Epidermal melanocyte (primary cell): ENCODE measurements around the gene MED13L.

Experiments
- DNase-seq: peaks from one replicate; pipeline ENCODE4 v3.0.0; 2011; ENCODE audit warnings: low spot score; ENCODE audit not compliant: insufficient read length

The MED13L gene

GRCh38 chr12:116213885-116214527, 63.5 kb downstream of the MED13L start:
- DNase-seq, result no peak

GRCh38 chr12:116213014-116213413, 64.5 kb downstream of the MED13L start:
- no peak for DNase-seq

DNA sequence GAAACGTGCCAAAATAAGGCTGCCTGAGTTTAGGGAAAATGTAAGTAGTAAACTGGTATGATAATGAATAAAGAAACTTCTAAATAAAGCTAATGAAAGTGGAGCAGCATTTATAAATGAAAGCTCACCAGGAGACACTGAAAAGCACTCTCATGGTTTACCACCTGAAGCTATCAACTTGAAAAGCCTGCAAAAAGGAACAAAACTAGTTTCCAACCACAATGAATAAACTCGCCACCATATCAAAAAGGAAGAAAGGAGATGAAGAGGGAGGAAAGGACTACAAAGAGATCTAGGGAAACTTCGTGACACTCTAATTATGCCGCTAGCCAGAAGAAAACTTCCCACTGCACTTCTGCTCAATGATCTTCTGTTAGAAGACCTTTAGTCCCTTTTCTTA, 66.7 kb downstream of the MED13L start:
- no peak for DNase-seq

DNA sequence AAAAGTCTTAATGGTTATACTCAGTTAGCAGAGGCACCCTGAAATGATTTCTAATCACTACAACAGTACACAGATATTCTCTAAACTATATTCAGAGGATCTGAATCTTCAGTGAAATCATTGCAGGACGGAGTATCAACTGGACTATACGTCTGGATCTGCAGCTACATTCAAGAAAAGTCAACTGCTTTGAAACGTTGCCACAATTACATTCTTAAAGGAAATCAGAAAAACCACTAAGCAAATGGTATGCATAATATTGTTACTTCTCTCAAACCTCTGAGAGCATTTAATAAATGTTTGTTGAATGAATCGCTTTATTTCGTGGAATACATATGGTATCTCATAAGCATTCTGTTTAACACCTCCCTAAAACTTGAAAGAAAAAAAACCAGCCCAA, 67.4 kb downstream of the MED13L start:
- no peak for DNase-seq

GRCh38 chr12:116209503-116209902, 68.0 kb downstream of the MED13L start:
- no peak for DNase-seq

DNA sequence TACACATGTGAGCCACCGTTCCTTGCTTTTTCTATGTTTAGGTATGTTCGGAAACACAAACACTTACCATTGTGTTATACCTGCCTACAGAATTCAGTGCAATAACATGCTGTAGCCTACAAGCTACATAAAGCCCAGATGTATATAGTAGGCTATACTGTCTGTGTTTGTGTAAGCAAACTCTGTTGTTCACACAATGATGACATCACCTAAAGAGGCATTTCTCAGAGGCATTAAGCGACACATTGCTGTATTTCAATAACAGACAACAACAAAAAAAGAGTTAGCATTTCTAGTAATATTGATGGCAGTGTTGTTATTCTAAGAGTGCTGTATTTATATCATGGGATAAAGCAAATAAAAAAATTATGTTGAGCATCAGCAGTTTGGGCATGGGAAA, 70.2 kb downstream of the MED13L start:
- DNase-seq, result no peak

DNA sequence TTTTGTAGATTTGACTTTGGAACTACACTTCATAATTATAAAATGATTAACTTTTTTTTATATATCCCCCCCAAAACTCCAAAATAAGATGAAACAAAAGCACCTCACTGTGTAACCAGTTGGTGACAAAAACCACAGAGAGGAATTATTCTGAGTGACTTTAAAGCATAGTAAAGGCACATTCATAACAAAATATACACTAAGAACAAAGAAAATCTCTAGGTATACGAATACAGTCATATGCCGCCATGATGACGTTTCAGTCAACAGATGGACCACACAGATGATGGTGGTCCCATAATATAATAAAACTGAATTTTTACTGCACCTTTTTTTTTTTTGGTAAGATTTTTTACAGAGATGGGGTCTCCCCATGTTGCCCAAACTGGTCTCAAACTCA, 70.7 kb downstream of the MED13L start:
- no peak for DNase-seq

GRCh38 chr12:116204785-116205184, 72.7 kb downstream of the MED13L start:
- DNase-seq, result no peak

DNA sequence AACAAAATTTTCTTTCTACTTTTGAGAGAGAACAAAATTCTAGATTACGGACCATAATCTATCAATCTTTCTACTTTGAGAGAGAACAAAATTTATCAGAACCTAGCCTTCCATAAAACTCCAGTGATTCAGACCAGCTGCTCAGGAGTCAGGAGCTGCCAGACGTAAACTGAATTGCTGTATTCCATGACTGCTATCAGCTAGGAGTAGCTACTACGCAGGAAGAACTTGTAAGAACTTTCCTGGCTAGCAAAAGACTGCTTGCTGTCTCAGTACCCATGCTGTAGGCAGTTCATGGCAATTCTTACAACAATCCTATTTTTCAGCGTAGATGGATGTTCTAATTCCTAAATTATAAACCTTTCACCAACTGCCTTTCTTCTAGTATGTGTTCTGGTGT, 73.3 kb downstream of the MED13L start:
- DNase-seq, result no peak

- no peak for DNase-seq
These were observed 74.6 kb downstream of the MED13L start for GRCh38 chr12:116202940-116203339.

- DNase-seq, result no peak
These were observed 75.1 kb downstream of the MED13L start for GRCh38 chr12:116202433-116202832.

DNA sequence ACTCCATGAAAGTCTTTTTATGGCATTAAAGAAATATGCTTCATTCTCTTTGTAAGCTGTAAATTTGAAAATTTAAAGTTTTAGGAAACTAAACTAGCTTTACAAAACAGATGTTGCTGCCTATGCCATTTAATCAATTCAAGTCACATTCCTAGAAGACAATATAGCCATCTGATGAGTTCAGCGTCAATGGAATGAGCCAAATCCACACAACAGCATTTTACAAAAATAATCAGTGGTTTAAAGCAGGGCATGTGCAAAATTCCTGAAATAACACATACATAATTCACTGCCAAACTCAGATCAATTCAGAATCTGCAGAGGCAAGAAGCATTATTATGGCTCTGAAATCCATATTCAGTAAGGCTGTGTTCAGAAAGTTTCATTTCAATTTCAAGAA, 75.6 kb downstream of the MED13L start:
- DNase-seq, result no peak

- DNase-seq, result no peak
These were observed 76.1 kb downstream of the MED13L start for GRCh38 chr12:116201359-116201758.

DNA sequence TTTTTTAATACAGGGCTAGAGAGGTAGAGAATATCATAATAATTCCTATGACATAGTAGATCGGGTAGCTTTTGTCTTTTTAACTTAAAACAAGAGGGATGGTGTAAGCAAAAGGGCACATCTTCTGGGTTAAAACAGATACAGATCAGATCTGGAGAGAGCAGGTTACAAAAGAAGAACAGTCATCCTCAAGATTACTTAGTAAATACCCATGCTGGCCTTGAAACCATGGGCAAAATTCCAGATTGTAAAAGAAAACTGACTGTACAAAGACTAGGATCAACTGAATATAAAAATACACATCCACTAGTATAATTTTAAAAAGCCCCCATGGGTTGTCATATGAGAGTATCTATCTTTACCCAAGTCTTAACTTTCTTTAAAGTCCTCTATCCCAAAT, 76.7 kb downstream of the MED13L start:
- DNase-seq, result no peak

DNA sequence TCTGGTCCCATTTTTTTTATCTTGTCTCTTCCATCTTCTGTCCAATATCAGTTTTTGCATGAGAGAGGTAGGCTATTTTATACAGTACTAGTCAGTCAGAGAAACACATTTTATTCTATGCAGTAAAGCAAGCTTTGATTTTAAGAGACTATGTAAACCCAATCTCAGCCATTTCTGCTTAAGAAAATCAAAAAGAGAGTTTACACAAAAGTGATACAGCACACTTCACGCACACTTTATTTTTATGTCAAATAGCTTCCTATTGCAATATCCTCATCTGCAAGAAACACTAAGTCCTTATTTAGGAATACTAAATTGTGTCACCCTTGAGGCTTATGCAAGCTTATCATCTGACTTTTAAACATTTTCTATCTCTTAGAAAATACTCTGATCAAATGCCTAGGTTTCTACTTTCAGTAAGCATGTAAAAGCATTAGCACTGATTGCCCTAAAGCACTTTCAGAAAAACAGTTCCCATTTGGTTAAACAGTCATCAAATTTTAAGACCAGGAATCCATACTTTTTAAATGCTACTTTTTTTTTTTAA, 78.3 kb downstream of the MED13L start:
- no peak for DNase-seq

- DNase-seq, result no peak
These were observed 80.5 kb downstream of the MED13L start for GRCh38 chr12:116196752-116197718.

GRCh38 chr12:116196226-116196625, 81.3 kb downstream of the MED13L start:
- no peak for DNase-seq

DNA sequence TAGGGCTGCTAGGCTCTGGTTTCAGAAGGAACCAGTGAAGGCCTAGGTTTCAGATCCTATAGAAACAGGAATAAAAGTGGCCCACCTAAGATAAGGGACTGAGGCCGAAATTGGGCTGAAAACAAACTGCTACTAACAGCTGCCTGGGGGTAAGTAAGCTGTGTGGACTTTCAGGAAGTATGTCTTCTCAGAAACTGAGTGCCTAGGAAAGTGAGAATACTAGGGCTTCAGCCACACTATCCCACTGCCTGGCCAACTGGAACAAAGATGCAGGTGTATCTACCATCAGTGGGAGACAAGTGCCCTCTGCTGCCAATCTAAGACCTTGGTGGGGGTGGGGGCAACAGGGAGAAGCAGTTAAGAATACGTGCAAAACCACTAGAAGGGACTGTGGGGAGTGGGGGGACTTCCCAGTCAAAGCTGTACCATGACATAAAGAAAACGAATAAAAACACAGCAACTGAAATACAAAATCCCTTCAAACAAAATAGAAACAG, 82.5 kb downstream of the MED13L start:
- no peak for DNase-seq

DNA sequence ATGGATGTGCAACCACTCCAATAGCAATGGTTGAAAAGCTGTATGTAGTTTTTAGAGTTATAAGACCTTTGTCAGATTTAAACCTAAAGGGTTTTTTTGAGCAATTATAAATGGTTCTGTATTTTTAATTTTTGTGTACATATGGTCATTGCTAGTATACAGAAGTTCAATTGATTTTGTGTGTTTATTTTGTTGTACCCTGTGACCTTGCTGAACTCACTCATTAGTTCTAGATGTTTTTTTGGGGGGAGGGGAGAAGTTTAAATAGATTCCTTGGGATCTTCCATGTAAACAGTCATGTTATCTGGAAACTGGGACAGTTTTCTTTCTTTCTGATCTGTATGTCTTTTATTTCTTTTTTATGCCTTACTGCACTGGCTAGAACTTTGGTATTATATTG, 87.8 kb downstream of the MED13L start:
- no peak for DNase-seq

DNA sequence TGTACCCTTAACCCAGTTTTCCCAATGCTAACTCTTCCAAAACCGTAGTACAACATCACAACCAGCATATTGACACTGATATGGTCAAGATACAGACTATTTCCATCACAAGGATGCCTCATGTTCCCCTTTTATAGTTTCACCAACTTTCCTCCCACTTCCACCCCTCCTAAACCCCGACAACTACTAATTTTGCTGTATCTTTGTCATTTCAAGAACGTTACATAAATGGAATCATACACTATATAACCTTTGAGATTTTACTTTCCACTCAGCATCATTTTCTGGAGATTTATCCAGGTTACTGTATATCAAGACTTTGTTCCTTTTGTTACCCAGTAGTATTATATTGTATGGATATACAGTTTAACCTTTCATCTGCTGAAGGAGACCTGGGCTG, 88.9 kb downstream of the MED13L start:
- DNase-seq, result no peak

- no peak for DNase-seq
These were observed 90.4 kb downstream of the MED13L start for GRCh38 chr12:116187151-116187511.

GRCh38 chr12:116186482-116187150, 90.9 kb downstream of the MED13L start:
- DNase-seq, result no peak
